ENCODE measurements around the gene TICRR. TPM values are rescaled to one million over a fixed set of nuclear protein-coding genes. Genes with fewer than 3 reads are reported as not detected.

Gene TICRR
- total and polyA plus RNA-seq, 2 of the 13 experiments (the other 11 are each of a cell fraction or from before 2014, with no cell fraction given) = 4.1 to 14.3 TPM

DNA sequence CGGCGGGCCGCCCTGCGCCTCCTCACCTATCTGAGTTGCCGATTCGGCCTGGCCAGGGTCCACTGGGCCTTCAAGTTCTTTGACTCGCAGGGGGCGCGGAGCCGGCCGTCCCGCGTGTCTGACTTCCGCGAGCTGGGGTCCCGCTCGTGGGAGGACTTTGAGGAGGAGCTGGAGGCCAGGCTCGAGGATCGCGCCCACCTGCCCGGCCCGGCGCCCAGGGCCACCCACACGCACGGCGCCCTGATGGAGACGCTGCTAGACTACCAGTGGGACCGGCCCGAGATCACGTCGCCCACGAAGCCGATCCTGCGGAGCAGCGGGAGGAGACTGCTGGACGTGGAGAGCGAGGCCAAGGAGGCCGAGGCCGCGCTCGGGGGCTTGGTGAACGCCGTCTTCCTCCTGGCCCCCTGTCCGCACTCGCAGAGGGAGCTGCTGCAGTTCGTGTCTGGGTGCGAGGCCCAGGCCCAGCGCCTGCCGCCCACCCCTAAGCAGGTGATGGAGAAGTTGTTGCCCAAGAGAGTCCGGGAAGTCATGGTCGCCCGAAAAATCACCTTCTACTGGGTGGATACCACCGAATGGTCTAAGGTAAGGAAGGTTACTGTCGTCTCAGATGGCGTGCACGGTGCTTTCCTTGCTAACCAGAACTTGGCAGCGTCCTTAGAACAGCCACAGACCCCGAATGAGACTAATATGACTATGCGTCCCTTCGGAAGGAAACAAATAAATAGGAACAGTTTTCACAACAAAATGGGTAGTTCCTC lies 567 bp downstream of the TICRR start (continued):
- TF ChIP-seq, protein P1, sequence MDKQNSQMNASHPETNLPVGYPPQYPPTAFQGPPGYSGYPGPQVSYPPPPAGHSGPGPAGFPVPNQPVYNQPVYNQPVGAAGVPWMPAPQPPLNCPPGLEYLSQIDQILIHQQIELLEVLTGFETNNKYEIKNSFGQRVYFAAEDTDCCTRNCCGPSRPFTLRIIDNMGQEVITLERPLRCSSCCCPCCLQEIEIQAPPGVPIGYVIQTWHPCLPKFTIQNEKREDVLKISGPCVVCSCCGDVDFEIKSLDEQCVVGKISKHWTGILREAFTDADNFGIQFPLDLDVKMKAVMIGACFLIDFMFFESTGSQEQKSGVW (CRISPR knock-in tag; IDR thresholded peaks at IDR 0.05; ENCODE audit: borderline replicate concordance) = no peak
- TF ChIP-seq, protein P2, sequence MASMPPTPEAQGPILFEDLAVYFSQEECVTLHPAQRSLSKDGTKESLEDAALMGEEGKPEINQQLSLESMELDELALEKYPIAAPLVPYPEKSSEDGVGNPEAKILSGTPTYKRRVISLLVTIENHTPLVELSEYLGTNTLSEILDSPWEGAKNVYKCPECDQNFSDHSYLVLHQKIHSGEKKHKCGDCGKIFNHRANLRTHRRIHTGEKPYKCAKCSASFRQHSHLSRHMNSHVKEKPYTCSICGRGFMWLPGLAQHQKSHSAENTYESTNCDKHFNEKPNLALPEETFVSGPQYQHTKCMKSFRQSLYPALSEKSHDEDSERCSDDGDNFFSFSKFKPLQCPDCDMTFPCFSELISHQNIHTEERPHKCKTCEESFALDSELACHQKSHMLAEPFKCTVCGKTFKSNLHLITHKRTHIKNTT (CRISPR knock-in tag; IDR thresholded peaks at IDR 0.05) = no peak
- TF ChIP-seq SRSF9 (IDR thresholded peaks at IDR 0.05; ENCODE audit: borderline replicate concordance, insufficient read depth, low read depth, low read length, poor library complexity, severe bottlenecking) = no peak
- TF ChIP-seq ZNF558 (CRISPR knock-in tag; IDR thresholded peaks at IDR 0.05; ENCODE audit: borderline replicate concordance) = no peak
- TF ChIP-seq, protein P3, sequence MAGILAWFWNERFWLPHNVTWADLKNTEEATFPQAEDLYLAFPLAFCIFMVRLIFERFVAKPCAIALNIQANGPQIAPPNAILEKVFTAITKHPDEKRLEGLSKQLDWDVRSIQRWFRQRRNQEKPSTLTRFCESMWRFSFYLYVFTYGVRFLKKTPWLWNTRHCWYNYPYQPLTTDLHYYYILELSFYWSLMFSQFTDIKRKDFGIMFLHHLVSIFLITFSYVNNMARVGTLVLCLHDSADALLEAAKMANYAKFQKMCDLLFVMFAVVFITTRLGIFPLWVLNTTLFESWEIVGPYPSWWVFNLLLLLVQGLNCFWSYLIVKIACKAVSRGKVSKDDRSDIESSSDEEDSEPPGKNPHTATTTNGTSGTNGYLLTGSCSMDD (CRISPR knock-in tag; IDR thresholded peaks at IDR 0.05) = no peak
- TF ChIP-seq, protein P4, sequence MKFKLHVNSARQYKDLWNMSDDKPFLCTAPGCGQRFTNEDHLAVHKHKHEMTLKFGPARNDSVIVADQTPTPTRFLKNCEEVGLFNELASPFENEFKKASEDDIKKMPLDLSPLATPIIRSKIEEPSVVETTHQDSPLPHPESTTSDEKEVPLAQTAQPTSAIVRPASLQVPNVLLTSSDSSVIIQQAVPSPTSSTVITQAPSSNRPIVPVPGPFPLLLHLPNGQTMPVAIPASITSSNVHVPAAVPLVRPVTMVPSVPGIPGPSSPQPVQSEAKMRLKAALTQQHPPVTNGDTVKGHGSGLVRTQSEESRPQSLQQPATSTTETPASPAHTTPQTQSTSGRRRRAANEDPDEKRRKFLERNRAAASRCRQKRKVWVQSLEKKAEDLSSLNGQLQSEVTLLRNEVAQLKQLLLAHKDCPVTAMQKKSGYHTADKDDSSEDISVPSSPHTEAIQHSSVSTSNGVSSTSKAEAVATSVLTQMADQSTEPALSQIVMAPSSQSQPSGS (CRISPR knock-in tag; IDR thresholded peaks at IDR 0.05) = no peak
- TF ChIP-seq PCBP1 (IDR thresholded peaks at IDR 0.05; ENCODE audit: borderline replicate concordance, low read depth, low read length) = no peak
- TF ChIP-seq, protein P5, sequence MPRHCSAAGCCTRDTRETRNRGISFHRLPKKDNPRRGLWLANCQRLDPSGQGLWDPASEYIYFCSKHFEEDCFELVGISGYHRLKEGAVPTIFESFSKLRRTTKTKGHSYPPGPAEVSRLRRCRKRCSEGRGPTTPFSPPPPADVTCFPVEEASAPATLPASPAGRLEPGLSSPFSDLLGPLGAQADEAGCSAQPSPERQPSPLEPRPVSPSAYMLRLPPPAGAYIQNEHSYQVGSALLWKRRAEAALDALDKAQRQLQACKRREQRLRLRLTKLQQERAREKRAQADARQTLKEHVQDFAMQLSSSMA (CRISPR knock-in tag; IDR thresholded peaks at IDR 0.05) = no peak
- TF ChIP-seq, protein P6, sequence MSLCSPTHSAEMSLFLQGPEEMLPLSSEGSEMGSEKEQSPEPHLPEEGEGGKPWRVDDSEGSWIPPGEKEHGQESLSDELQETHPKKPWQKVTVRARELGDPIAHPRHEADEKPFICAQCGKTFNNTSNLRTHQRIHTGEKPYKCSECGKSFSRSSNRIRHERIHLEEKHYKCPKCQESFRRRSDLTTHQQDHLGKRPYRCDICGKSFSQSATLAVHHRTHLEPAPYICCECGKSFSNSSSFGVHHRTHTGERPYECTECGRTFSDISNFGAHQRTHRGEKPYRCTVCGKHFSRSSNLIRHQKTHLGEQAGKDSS (CRISPR knock-in tag; IDR thresholded peaks at IDR 0.05; ENCODE audit: borderline replicate concordance, low read depth) = 0 out of 2 replicates have a peak, but pooled peaks have one; percentile 47
- TF ChIP-seq, protein P7, sequence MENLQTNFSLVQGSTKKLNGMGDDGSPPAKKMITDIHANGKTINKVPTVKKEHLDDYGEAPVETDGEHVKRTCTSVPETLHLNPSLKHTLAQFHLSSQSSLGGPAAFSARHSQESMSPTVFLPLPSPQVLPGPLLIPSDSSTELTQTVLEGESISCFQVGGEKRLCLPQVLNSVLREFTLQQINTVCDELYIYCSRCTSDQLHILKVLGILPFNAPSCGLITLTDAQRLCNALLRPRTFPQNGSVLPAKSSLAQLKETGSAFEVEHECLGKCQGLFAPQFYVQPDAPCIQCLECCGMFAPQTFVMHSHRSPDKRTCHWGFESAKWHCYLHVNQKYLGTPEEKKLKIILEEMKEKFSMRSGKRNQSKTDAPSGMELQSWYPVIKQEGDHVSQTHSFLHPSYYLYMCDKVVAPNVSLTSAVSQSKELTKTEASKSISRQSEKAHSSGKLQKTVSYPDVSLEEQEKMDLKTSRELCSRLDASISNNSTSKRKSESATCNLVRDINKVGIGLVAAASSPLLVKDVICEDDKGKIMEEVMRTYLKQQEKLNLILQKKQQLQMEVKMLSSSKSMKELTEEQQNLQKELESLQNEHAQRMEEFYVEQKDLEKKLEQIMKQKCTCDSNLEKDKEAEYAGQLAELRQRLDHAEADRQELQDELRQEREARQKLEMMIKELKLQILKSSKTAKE (CRISPR knock-in tag; IDR thresholded peaks at IDR 0.05; ENCODE audit: borderline replicate concordance) = no peak
- TF ChIP-seq NCOA2 (CRISPR knock-in tag; IDR thresholded peaks at IDR 0.05) = no peak
- peak; percentile 44 for TF ChIP-seq ASH2L (IDR thresholded peaks at IDR 0.05; ENCODE audit: insufficient read length, low read depth, low read length)
- no peak for TF ChIP-seq ZBTB8A (CRISPR knock-in tag; IDR thresholded peaks at IDR 0.05; ENCODE audit: borderline replicate concordance, low read depth)
- TF ChIP-seq KDM5B (CRISPR knock-in tag; IDR thresholded peaks at IDR 0.05; ENCODE audit: borderline replicate concordance) = peak; percentile 87
- no peak for TF ChIP-seq NR2F6 (IDR thresholded peaks at IDR 0.05)
- no peak for TF ChIP-seq NR2F6 (CRISPR knock-in tag; IDR thresholded peaks at IDR 0.05)
- TF ChIP-seq HOXA7 (CRISPR knock-in tag; IDR thresholded peaks at IDR 0.05) = no peak
- TF ChIP-seq ZNF326 (CRISPR knock-in tag; IDR thresholded peaks at IDR 0.05; ENCODE audit: borderline replicate concordance) = no peak
